Common myeloid progenitor, CD34-positive (primary cell): ENCODE results near the gene PGF.

Source experiments
- CTCF ChIA-PET: fragments of 350-600 bp; sonication (Branson Sonifier 250); formaldehyde crosslinking; loops from one replicate; lab custom pipeline; 2021; ENCODE audit warnings: antibody characterized with exemption; lab: Charles Lee
- POLR2A ChIA-PET: fragments of 350-600 bp; sonication (Branson Sonifier 250); formaldehyde crosslinking; loops from one replicate; lab custom pipeline; 2021; ENCODE audit warnings: antibody characterized with exemption; lab: Charles Lee
- DNase-seq, 3 donors: peaks; one replicate each; pipeline versions ENCODE4 v3.0.0 to v3.0.0-alpha.2; 2013
- H3K27ac ChIP-seq, 2 experiments: 1 replicate in 1 of 2; 2 replicates in 1 of 2; pipeline ENCODE4 v1.7.0; 2013; ENCODE audit warnings: inconsistent platforms in 2 of 2, low read length in 2 of 2, mild to moderate bottlenecking in 2 of 2, low read depth in 1 of 2, moderate library complexity in 1 of 2; ENCODE audit not compliant: severe bottlenecking in 2 of 2, insufficient read depth in 1 of 2, poor library complexity in 1 of 2
- H3K27me3 ChIP-seq, 5 experiments: replicated peaks in 2 of 5; 1 replicate in 3 of 5; 2 replicates in 2 of 5; pipeline versions ENCODE4 v1.6.1 to v1.7.0; 2013; ENCODE audit warnings: low read length in 4 of 5, mild to moderate bottlenecking in 2 of 5, moderate library complexity in 2 of 5, inconsistent platforms in 1 of 5; ENCODE audit not compliant: insufficient read depth in 5 of 5, control insufficient read depth in 4 of 5
- H3K36me3 ChIP-seq, 4 experiments: 1 replicate in 2 of 4; 2 replicates in 2 of 4; pipeline versions ENCODE4 v1.6.1 to v1.7.0; 2013; ENCODE audit warnings: low read length in 3 of 4, control low read depth in 1 of 4, mild to moderate bottlenecking in 1 of 4; ENCODE audit not compliant: control insufficient read depth in 4 of 4, insufficient read depth in 4 of 4
- H3K4me1 ChIP-seq, 4 experiments: 1 replicate in 3 of 4; 2 replicates in 1 of 4; pipeline versions ENCODE4 v1.6.1 to v1.7.1; 2013; ENCODE audit warnings: low read length in 3 of 4, mild to moderate bottlenecking in 3 of 4, control low read depth in 1 of 4, inconsistent platforms in 1 of 4, moderate library complexity in 1 of 4; ENCODE audit not compliant: control insufficient read depth in 4 of 4, insufficient read depth in 4 of 4; ENCODE audit errors: control extremely low read depth in 1 of 4
- H3K4me3 ChIP-seq, 7 experiments: 1 replicate in 4 of 7; 2 replicates in 3 of 7; pipeline versions ENCODE4 v1.5.1 to v1.7.0; 2013; ENCODE audit warnings: mild to moderate bottlenecking in 7 of 7, low read length in 6 of 7, moderate library complexity in 6 of 7, inconsistent platforms in 2 of 7, low read depth in 2 of 7, control low read depth in 1 of 7; ENCODE audit not compliant: insufficient read depth in 4 of 7, control insufficient read depth in 1 of 7; ENCODE audit errors: extremely low read depth in 1 of 7
- H3K9me3 ChIP-seq, 5 experiments: 1 replicate in 4 of 5; 2 replicates in 1 of 5; pipeline versions ENCODE4 v1.6.1 to v1.7.1; 2013; ENCODE audit warnings: low read length in 4 of 5, mild to moderate bottlenecking in 2 of 5, inconsistent platforms in 1 of 5, low read depth in 1 of 5, moderate library complexity in 1 of 5; ENCODE audit not compliant: control insufficient read depth in 4 of 5, insufficient read depth in 2 of 5; ENCODE audit errors: control extremely low read depth in 1 of 5
- WGBS: methylation state at CpG from one replicate; pipeline ENCODE4 v1.1.5; 2013; ENCODE audit not compliant: insufficient coverage; 5-methylcytosine and 5-hydroxymethylcytosine counted together

Gene PGF

DNA sequence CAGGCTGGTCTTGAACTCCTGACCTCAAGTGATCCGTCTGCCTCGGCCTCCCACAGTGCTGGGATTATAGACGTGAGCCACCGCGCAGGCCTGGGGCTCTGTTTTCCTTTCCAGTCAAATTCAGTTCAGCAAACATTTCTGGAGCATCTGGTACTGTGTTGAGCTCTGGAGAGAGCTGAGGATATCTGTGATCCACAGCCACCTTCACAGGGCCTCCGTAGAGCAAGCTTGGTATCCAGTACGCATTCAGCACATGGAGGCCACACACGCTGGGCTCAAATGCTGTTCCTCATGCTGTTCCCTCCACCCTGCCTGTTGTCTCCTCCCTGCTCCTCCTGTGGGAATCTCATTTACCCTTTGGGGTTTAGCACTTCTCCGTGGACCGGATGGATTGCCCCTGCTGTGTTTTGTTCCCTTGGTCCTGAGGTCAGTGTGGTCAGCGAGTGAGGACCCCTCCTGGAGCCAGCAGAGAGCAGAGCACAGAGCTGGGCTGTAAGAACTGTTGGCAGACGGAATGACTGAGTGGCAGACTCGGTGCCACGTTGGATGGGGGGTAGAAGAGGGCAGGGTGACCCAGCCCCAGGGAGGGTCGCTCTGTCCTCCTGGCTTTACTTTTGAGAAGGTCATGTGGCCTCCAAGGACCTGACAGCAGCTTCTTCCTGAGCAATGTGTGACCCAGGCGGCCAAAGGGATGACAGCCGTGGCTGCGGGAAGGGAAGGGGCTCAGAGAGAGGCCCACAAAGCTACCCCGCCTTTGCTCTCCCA, 33.2 kb downstream of the PGF start:
- 88% methylated on average over 16 of the region's 19 CpGs for WGBS
- CTCF ChIA-PET, result interaction anchor here (1.0 to 3.1 kb wide), 11 partner anchors 14 to 170 kb away, joined by 3 to 14 read pairs (median 10); no protein-coding TSS in a partner anchor
- POLR2A ChIA-PET, result interaction anchor here (0.5 to 1.2 kb wide), 2 partner anchors 20 to 429 kb away, joined by 3 to 4 read pairs; partner anchors contain the start of gene ISCA2

DNA sequence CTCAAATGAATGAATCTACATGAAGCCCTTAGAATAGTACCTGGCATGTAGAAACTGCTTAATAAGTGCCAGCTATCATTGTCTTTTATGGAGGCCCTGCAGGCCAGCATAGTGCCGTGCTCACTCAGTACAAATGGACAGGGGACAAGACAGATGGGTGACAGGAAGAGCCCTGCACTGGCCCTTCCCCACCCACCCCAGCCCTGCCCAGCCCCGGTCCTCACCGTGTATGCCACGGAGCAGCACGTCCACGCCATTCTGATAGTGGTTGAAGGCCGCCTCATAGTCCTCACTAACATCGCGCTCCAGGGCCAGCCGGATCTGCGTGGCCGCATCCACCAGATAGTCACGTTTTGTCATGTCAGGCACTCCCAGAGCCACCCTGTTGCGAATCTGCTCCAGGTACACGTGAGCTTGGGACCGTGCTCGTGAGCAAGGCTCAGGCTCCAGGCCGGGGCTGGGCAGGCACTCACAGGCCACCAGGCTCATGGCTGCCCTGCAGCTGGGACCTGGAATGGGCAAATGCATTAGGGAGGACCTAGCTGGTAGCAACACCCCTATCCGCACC, 34.3 kb downstream of the PGF start:
- no peak overlapping the region for H3K27ac ChIP-seq
- CTCF ChIA-PET, result interaction anchor here (1.0 to 3.1 kb wide), 9 partner anchors 10 to 103 kb away, joined by 3 to 14 read pairs (median 3); no protein-coding TSS in a partner anchor

More for the DNA sequence above, 33.2 kb downstream of the PGF start:
- no peaks in the 10 kb centered on the region for H3K36me3 ChIP-seq
- H3K27ac ChIP-seq, result no peak overlapping the region
- H3K9me3 ChIP-seq, result no peaks in the 10 kb centered on the region
- peak overlapping the region in 3 of 7 experiments; percentile 66 to 72 (median 68) for H3K4me3 ChIP-seq
- peaks cover 0 to 6% (median 3%) of the 10 kb centered on the region in 4 experiments for H3K4me1 ChIP-seq
- DNase-seq, result no peak
- no peaks in the 10 kb centered on the region for H3K27me3 ChIP-seq

DNA sequence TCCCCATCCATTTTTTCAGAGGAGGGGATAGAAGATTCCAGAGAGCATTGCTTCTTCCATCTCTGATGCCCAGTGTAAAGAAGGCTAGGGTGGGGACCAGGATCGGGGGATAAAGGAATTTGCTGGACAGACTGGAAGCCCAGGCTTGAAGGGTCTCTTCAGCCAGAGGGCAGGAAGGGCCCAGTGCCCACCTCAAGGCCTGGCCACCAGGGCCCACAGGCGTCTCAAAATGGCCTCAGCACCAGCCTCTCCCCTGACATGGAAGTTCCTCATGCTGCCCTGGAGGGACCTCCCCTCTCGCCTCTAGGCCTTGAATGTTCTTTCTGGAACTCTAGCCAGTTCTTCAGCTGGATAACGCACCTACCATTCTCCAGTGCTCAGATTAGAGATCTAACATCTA, 35.1 kb downstream of the PGF start:
- POLR2A ChIA-PET, result no interaction called here
- DNase-seq, result no peak
- WGBS, result 100% methylated on average over 4 of the region's 4 CpGs
- H3K4me1 ChIP-seq, result peaks cover 0 to 6% (median 3%) of the 10 kb centered on the region in 4 experiments
- no peaks in the 10 kb centered on the region for H3K27me3 ChIP-seq
- no peaks in the 10 kb centered on the region for H3K9me3 ChIP-seq
- no peak overlapping the region for H3K4me3 ChIP-seq
- no peaks in the 10 kb centered on the region for H3K36me3 ChIP-seq
- no peak overlapping the region for H3K27ac ChIP-seq
- CTCF ChIA-PET, result interaction anchor here (1.0 to 1.8 kb wide), 7 partner anchors 9 to 104 kb away, joined by 3 to 10 read pairs (median 3); no protein-coding TSS in a partner anchor

More for the DNA sequence above, 34.3 kb downstream of the PGF start:
- WGBS, result 90% methylated on average over 18 of the region's 19 CpGs
- DNase-seq, result no peak
- Histone ChIP-seq H3K27me3 (no peaks in the 10 kb centered on the region), H3K9me3 (no peaks in the 10 kb centered on the region), H3K4me3 (no peak overlapping the region), H3K36me3 (no peaks in the 10 kb centered on the region), H3K4me1 (peaks cover 0 to 6% (median 3%) of the 10 kb centered on the region in 4 experiments)
- POLR2A ChIA-PET, result interaction anchor here (0.6 kb wide), 1 partner anchor 99 kb away, joined by 3 read pairs; no protein-coding TSS in a partner anchor

GRCh38 chr14:74919421-74920165, 35.8 kb downstream of the PGF start:
- 91% methylated on average over 20 of the region's 22 CpGs for WGBS
- DNase-seq, result no peak
- H3K36me3 ChIP-seq, result no peaks in the 10 kb centered on the region
- CTCF ChIA-PET, result interaction anchor here (0.6 to 3.2 kb wide), 5 partner anchors 14 to 169 kb away, joined by 3 to 18 read pairs (median 3); no protein-coding TSS in a partner anchor
- no peak overlapping the region for H3K27ac ChIP-seq
- peaks cover 0 to 6% (median 3%) of the 10 kb centered on the region in 4 experiments for H3K4me1 ChIP-seq
- H3K27me3 ChIP-seq, result no peaks in the 10 kb centered on the region
- H3K9me3 ChIP-seq, result no peaks in the 10 kb centered on the region
- H3K4me3 ChIP-seq, result no peak overlapping the region
- POLR2A ChIA-PET, result no interaction called here

GRCh38 chr14:74918380-74918779, 37.0 kb downstream of the PGF start:
- ChIA-PET CTCF (interaction anchor here (0.9 to 3.2 kb wide), 4 partner anchors 10 to 170 kb away, joined by 3 to 18 read pairs (median 12); no protein-coding TSS in a partner anchor), POLR2A (no interaction called here)
- peaks cover 0 to 6% (median 1%) of the 10 kb centered on the region in 4 experiments for H3K4me1 ChIP-seq
- WGBS, result 97% methylated on average over 7 of the region's 9 CpGs
- no peaks in the 10 kb centered on the region for H3K9me3 ChIP-seq
- H3K4me3 ChIP-seq, result no peak overlapping the region
- no peaks in the 10 kb centered on the region for H3K36me3 ChIP-seq
- H3K27ac ChIP-seq, result no peak overlapping the region
- no peaks in the 10 kb centered on the region for H3K27me3 ChIP-seq
- no peak for DNase-seq

DNA sequence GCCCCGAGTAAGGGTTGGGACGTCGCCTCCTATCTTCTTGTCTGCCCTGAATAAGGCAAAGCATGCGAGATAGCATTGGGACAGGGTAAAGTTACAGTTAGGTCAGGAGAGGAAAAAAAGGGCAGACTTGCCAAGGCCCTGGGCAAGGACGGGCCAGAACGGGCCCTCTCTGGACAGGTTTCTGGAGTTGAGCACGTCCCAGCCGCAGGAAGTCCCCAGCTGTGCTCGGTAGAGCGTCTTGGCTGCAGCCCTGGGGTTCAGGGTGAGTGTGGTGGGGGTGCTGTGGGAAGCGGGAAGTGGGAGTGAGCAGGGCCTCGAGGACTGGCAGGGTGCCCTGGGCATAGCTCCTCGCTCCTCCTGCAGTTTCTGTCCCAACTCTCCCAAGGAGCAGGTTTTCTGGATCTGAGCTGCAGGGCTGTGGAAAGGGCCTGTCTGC, 37.7 kb downstream of the PGF start:
- Histone ChIP-seq H3K27ac (no peak overlapping the region), H3K36me3 (no peaks in the 10 kb centered on the region), H3K9me3 (no peaks in the 10 kb centered on the region), H3K4me1 (peaks cover 0 to 5% (median 0%) of the 10 kb centered on the region in 4 experiments), H3K27me3 (no peaks in the 10 kb centered on the region), H3K4me3 (no peak overlapping the region)
- POLR2A ChIA-PET, result no interaction called here
- CTCF ChIA-PET, result interaction anchor here (1.4 to 3.2 kb wide), 6 partner anchors 11 to 170 kb away, joined by 3 to 18 read pairs (median 4); no protein-coding TSS in a partner anchor
- WGBS, result 87% methylated on average over 9 of the region's 13 CpGs
- no peak for DNase-seq
